GM06990 (cell line): ENCODE measurements around the gene CEACAM16.
A peak's percentile ranks its signal among the peaks of the same experiment; 100 is the strongest.

ENCODE experiments used
- DNase-seq: peaks from one replicate; pipeline ENCODE4 v3.0.0-alpha.2; 2011; ENCODE audit not compliant: insufficient read length; ENCODE audit errors: extremely low read depth
- H3K27me3 ChIP-seq: replicated peaks from 2 replicates; pipeline ENCODE4 v1.6.0; 2011; ENCODE audit warnings: low read length; ENCODE audit not compliant: control insufficient read depth, insufficient read depth
- H3K36me3 ChIP-seq: 2 replicates; pipeline ENCODE4 v1.5.1; 2011; ENCODE audit warnings: low read length; ENCODE audit not compliant: control insufficient read depth, insufficient read depth
- H3K4me3 ChIP-seq: replicated peaks from 2 replicates; pipeline ENCODE4 v1.5.1; 2011; ENCODE audit warnings: low read depth, mild to moderate bottlenecking, control low read depth, low read length
- CTCF ChIP-seq: IDR thresholded peaks from 2 replicates; pipeline ENCODE4 v1.5.1; 2011; ENCODE audit warnings: low read length, control low read depth, mild to moderate bottlenecking, inconsistent platforms; ENCODE audit not compliant: insufficient read depth, poor library complexity, severe bottlenecking

The CEACAM16 gene

GRCh38 chr19:44737238-44738071 is 38.5 kb downstream of the CEACAM16 start:
- no peak overlapping the region for H3K4me3 ChIP-seq
- peak; percentile 56 for DNase-seq

DNA sequence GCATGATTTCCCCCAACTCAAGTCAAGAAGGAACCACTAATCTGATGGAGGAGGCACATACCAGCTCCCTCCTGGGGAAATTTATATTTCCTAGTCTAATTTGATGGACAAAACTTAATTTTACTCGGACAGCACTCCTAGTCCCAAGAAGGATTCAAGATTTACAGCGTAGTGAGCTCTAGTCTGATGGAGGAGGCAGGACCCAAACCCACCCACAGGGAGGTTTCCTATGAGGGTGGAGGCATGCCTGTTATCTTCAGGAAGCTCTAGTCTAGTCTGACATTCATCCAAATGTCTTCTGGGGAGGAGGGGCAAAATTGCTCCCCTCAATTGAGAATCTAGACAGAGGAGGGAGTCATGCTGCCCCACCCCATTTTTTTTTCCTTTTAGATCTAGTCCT is 39.2 kb downstream of the CEACAM16 start:
- TF ChIP-seq CTCF, result no peak
- DNase-seq, result no peak
- H3K36me3 ChIP-seq, result no peaks in the 10 kb centered on the region
- H3K27me3 ChIP-seq, result no peaks in the 10 kb centered on the region
- no peak overlapping the region for H3K4me3 ChIP-seq

More at GRCh38 chr19:44737238-44738071, 38.5 kb downstream of the CEACAM16 start:
- no peaks in the 10 kb centered on the region for H3K36me3 ChIP-seq
- H3K27me3 ChIP-seq, result no peaks in the 10 kb centered on the region
- TF ChIP-seq CTCF, result no peak

DNA sequence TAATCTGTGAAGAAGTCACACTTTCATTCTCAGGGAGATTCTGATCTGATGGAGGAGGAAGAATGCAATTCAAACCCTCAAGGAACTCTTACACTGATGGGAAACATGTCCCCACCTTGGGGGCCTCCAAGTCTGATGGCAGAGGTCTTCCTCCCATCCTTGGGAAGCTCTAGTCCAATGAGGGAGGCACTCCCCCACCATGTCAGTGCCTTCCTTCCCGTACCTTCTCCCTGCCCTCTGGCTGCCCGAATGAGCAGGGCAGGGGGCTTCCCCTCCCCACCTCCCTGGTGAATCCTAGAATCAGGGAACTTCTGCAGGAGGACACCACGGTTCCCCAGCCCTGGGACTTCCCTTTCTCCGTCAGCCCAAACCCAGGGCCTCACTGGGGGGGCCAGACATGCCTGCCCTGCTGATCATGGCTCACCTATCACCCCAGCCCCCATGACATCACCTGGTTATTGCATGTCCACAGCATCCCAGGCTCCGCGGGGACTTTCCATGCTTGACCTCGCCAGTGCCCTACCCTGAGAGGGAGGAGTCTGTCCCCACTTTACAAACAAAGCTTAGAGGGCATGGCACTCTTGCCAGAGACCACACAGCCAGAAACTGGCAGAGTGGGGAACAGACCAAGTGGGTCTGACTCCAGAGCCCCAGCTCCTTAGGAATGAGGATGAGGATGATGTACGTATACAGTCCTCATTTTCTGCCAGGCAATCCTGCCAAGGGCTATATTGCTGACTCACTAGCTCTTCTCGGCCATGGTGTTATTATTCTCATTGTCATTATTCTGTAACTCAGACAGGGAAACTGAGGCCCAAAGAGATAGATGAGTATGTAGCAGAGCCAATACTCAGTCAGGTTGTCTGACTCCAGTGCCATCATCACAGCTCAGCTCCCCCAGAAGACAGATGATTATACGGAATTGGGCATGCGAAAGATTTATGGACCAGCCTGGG is 39.9 kb downstream of the CEACAM16 start:
- H3K4me3 ChIP-seq, result no peak overlapping the region
- DNase-seq, result no peak
- TF ChIP-seq CTCF, result no peak
- no peaks in the 10 kb centered on the region for H3K27me3 ChIP-seq
- no peaks in the 10 kb centered on the region for H3K36me3 ChIP-seq

GRCh38 chr19:44740351-44740824 is 41.4 kb downstream of the CEACAM16 start:
- no peaks in the 10 kb centered on the region for H3K27me3 ChIP-seq
- no peak for TF ChIP-seq CTCF
- no peaks in the 10 kb centered on the region for H3K36me3 ChIP-seq
- no peak for DNase-seq
- H3K4me3 ChIP-seq, result no peak overlapping the region

- DNase-seq, result no peak
- no peak overlapping the region for H3K4me3 ChIP-seq
- no peaks in the 10 kb centered on the region for H3K36me3 ChIP-seq
- H3K27me3 ChIP-seq, result no peaks in the 10 kb centered on the region
- TF ChIP-seq CTCF, result no peak
Measured at GRCh38 chr19:44741258-44741731, 42.3 kb downstream of the CEACAM16 start.
